H1 (cell line): Measurements from ENCODE around the gene CDK5R1.

Source experiments
- ATF2 ChIP-seq: IDR thresholded peaks from 2 replicates; pipeline ENCODE4 v1.6.1; 2012; ENCODE audit warnings: low read length, inconsistent platforms
- CTCF ChIP-seq, 3 experiments: IDR thresholded peaks; 1 replicate in 2 of 3; 2 replicates in 1 of 3; pipeline versions ENCODE4 v1.5.1 to v1.6.1; 2011; ENCODE audit warnings: low read length in 3 of 3, mild to moderate bottlenecking in 3 of 3, inconsistent platforms in 2 of 3, low read depth in 1 of 3, moderate library complexity in 1 of 3; ENCODE audit not compliant: insufficient read depth in 1 of 3; ENCODE audit errors: control extremely low read depth in 1 of 3
- EP300 ChIP-seq, 2 experiments: IDR thresholded peaks; 1 replicate in 1 of 2; 2 replicates in 1 of 2; pipeline ENCODE4 v1.6.1; 2011 to 2012; ENCODE audit warnings: low read depth in 2 of 2, low read length in 2 of 2, mild to moderate bottlenecking in 2 of 2, borderline replicate concordance in 1 of 2, inconsistent platforms in 1 of 2, moderate library complexity in 1 of 2
- EZH2 ChIP-seq: fragments of 200-600 bp; sonication (generic); IDR thresholded peaks from 2 replicates; pipeline ENCODE4 v1.7.1; 2012; ENCODE audit warnings: low read depth, mild to moderate bottlenecking, moderate library complexity, low read length, inconsistent platforms; ENCODE audit not compliant: severe bottlenecking
- GABPA ChIP-seq: IDR thresholded peaks from 2 replicates; pipeline ENCODE4 v1.6.1; 2011; ENCODE audit warnings: mild to moderate bottlenecking, low read length, moderate library complexity, borderline replicate concordance; ENCODE audit not compliant: insufficient read depth
- SP1 ChIP-seq: IDR thresholded peaks from 2 replicates; pipeline ENCODE4 v1.6.1; 2011; ENCODE audit warnings: low read depth, low read length
- TF ChIP-seq, protein P1 (sequence below): fragments of 300-600 bp; sonication (generic); IDR thresholded peaks from 2 replicates; pipeline ENCODE4 v1.7.1; 2012; ENCODE audit warnings: low read length, moderate library complexity, mild to moderate bottlenecking, inconsistent platforms; ENCODE audit not compliant: insufficient replicate concordance

- TF ChIP-seq CTCF (IDR thresholded peaks at IDR 0.05; ENCODE audit: control extremely low read depth in 1 of 3, insufficient read depth in 1 of 3, low read depth in 1 of 3, low read length in 3 of 3) (no peak), EZH2 (no peak), SP1 (no peak), ATF2 (no peak), GABPA (no peak), EP300 (IDR thresholded peaks at IDR 0.05; ENCODE audit: borderline replicate concordance in 1 of 2, low read depth in 2 of 2, low read length in 2 of 2) (no peak)
- TF ChIP-seq, protein P1, sequence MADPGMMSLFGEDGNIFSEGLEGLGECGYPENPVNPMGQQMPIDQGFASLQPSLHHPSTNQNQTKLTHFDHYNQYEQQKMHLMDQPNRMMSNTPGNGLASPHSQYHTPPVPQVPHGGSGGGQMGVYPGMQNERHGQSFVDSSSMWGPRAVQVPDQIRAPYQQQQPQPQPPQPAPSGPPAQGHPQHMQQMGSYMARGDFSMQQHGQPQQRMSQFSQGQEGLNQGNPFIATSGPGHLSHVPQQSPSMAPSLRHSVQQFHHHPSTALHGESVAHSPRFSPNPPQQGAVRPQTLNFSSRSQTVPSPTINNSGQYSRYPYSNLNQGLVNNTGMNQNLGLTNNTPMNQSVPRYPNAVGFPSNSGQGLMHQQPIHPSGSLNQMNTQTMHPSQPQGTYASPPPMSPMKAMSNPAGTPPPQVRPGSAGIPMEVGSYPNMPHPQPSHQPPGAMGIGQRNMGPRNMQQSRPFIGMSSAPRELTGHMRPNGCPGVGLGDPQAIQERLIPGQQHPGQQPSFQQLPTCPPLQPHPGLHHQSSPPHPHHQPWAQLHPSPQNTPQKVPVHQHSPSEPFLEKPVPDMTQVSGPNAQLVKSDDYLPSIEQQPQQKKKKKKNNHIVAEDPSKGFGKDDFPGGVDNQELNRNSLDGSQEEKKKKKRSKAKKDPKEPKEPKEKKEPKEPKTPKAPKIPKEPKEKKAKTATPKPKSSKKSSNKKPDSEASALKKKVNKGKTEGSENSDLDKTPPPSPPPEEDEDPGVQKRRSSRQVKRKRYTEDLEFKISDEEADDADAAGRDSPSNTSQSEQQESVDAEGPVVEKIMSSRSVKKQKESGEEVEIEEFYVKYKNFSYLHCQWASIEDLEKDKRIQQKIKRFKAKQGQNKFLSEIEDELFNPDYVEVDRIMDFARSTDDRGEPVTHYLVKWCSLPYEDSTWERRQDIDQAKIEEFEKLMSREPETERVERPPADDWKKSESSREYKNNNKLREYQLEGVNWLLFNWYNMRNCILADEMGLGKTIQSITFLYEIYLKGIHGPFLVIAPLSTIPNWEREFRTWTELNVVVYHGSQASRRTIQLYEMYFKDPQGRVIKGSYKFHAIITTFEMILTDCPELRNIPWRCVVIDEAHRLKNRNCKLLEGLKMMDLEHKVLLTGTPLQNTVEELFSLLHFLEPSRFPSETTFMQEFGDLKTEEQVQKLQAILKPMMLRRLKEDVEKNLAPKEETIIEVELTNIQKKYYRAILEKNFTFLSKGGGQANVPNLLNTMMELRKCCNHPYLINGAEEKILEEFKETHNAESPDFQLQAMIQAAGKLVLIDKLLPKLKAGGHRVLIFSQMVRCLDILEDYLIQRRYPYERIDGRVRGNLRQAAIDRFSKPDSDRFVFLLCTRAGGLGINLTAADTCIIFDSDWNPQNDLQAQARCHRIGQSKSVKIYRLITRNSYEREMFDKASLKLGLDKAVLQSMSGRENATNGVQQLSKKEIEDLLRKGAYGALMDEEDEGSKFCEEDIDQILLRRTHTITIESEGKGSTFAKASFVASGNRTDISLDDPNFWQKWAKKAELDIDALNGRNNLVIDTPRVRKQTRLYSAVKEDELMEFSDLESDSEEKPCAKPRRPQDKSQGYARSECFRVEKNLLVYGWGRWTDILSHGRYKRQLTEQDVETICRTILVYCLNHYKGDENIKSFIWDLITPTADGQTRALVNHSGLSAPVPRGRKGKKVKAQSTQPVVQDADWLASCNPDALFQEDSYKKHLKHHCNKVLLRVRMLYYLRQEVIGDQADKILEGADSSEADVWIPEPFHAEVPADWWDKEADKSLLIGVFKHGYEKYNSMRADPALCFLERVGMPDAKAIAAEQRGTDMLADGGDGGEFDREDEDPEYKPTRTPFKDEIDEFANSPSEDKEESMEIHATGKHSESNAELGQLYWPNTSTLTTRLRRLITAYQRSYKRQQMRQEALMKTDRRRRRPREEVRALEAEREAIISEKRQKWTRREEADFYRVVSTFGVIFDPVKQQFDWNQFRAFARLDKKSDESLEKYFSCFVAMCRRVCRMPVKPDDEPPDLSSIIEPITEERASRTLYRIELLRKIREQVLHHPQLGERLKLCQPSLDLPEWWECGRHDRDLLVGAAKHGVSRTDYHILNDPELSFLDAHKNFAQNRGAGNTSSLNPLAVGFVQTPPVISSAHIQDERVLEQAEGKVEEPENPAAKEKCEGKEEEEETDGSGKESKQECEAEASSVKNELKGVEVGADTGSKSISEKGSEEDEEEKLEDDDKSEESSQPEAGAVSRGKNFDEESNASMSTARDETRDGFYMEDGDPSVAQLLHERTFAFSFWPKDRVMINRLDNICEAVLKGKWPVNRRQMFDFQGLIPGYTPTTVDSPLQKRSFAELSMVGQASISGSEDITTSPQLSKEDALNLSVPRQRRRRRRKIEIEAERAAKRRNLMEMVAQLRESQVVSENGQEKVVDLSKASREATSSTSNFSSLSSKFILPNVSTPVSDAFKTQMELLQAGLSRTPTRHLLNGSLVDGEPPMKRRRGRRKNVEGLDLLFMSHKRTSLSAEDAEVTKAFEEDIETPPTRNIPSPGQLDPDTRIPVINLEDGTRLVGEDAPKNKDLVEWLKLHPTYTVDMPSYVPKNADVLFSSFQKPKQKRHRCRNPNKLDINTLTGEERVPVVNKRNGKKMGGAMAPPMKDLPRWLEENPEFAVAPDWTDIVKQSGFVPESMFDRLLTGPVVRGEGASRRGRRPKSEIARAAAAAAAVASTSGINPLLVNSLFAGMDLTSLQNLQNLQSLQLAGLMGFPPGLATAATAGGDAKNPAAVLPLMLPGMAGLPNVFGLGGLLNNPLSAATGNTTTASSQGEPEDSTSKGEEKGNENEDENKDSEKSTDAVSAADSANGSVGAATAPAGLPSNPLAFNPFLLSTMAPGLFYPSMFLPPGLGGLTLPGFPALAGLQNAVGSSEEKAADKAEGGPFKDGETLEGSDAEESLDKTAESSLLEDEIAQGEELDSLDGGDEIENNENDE, result no peak
Observed at GRCh38 chr17:32470405-32471167, 16.2 kb upstream of the CDK5R1 start.
